Parathyroid adenoma (tissue), 2 donors: Measurements from ENCODE around the gene NLE1.

Experiments used
- H2AFZ ChIP-seq: fragments of 300-600 bp; sonication (generic); one replicate; pipeline ENCODE4 v1.7.0; 2017; ENCODE audit warnings: antibody characterized with exemption, mild to moderate bottlenecking
- H3K27ac ChIP-seq: fragments of 300-600 bp; sonication (generic); one replicate; pipeline ENCODE4 v1.7.0; 2017
- H3K27me3 ChIP-seq: fragments of 300-600 bp; sonication (generic); one replicate; pipeline ENCODE4 v1.7.0; 2017; ENCODE audit warnings: low read length; ENCODE audit not compliant: control insufficient read depth, insufficient read depth
- H3K36me3 ChIP-seq: fragments of 300-600 bp; sonication (generic); one replicate; pipeline ENCODE4 v1.7.0; 2017; ENCODE audit warnings: low read length; ENCODE audit not compliant: control insufficient read depth, insufficient read depth
- H3K4me1 ChIP-seq: fragments of 300-600 bp; sonication (generic); one replicate; pipeline ENCODE4 v1.7.0; 2017; ENCODE audit warnings: control low read depth
- H3K4me2 ChIP-seq: fragments of 300-600 bp; sonication (generic); one replicate; pipeline ENCODE4 v1.7.0; 2017; ENCODE audit warnings: low read length
- H3K4me3 ChIP-seq: fragments of 300-600 bp; sonication (generic); one replicate; pipeline ENCODE4 v1.7.0; 2017; ENCODE audit warnings: low read depth, low read length
- H3K79me2 ChIP-seq: fragments of 300-600 bp; sonication (generic); one replicate; pipeline ENCODE4 v1.7.0; 2017; ENCODE audit warnings: control low read depth
- H3K9ac ChIP-seq: fragments of 300-600 bp; sonication (generic); one replicate; pipeline ENCODE4 v1.7.0; 2017; ENCODE audit warnings: mild to moderate bottlenecking
- H3K9me3 ChIP-seq: fragments of 300-600 bp; sonication (generic); one replicate; pipeline ENCODE4 v1.7.0; 2017; ENCODE audit warnings: low read length; ENCODE audit not compliant: control insufficient read depth
- TF ChIP-seq, protein P1 (sequence below): fragments of 300-600 bp; sonication (generic); IDR thresholded peaks from one replicate; pipeline ENCODE4 v1.7.0; 2017; ENCODE audit warnings: antibody characterized with exemption, mild to moderate bottlenecking
- donor health status: primary hyperparathyroidism.

The NLE1 gene

GRCh38 chr17:35130392-35130791 is 11.7 kb downstream of the NLE1 start:
- Histone ChIP-seq H3K9ac (no peak overlapping the region), H3K27me3 (no peaks in the 10 kb centered on the region), H3K4me1 (no peaks in the 10 kb centered on the region), H3K4me2 (no peak overlapping the region), H3K79me2 (no peaks in the 10 kb centered on the region), H3K9me3 (no peaks in the 10 kb centered on the region), H3K4me3 (no peak overlapping the region), H3K27ac (no peak overlapping the region), H3K36me3 (no peaks in the 10 kb centered on the region), H2AFZ (no peak overlapping the region)
- TF ChIP-seq, protein P1, sequence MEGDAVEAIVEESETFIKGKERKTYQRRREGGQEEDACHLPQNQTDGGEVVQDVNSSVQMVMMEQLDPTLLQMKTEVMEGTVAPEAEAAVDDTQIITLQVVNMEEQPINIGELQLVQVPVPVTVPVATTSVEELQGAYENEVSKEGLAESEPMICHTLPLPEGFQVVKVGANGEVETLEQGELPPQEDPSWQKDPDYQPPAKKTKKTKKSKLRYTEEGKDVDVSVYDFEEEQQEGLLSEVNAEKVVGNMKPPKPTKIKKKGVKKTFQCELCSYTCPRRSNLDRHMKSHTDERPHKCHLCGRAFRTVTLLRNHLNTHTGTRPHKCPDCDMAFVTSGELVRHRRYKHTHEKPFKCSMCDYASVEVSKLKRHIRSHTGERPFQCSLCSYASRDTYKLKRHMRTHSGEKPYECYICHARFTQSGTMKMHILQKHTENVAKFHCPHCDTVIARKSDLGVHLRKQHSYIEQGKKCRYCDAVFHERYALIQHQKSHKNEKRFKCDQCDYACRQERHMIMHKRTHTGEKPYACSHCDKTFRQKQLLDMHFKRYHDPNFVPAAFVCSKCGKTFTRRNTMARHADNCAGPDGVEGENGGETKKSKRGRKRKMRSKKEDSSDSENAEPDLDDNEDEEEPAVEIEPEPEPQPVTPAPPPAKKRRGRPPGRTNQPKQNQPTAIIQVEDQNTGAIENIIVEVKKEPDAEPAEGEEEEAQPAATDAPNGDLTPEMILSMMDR, result no peak

DNA sequence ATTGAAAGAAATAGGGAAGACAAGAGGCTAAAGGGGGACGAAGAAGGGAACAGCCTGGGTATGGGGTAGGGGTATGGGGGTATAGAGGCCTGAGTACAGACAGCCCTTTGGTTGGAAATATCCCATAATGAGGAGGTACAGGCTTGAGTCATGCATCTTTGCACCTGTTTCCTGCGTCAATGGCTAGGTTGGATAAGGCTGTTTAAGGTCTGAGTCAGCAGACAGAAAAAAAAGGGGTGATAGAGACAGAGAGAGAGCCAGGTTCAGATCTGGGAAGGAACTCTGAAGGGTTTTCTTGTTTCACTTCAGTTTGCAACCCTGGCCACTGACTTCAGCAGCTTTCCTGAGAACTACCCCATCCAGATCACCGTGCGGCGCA is 12.1 kb downstream of the NLE1 start:
- H3K27me3 ChIP-seq, result no peaks in the 10 kb centered on the region
- H3K79me2 ChIP-seq, result no peaks in the 10 kb centered on the region
- no peak overlapping the region for H3K27ac ChIP-seq
- no peak overlapping the region for H3K4me3 ChIP-seq
- no peaks in the 10 kb centered on the region for H3K4me1 ChIP-seq
- no peak overlapping the region for H3K9ac ChIP-seq
- no peak overlapping the region for H2AFZ ChIP-seq
- H3K36me3 ChIP-seq, result no peaks in the 10 kb centered on the region
- H3K4me2 ChIP-seq, result no peak overlapping the region
- H3K9me3 ChIP-seq, result no peaks in the 10 kb centered on the region
- TF ChIP-seq, protein P1, result no peak

GRCh38 chr17:35129154-35129972 is 12.7 kb downstream of the NLE1 start:
- Histone ChIP-seq H2AFZ (no peak overlapping the region), H3K79me2 (no peaks in the 10 kb centered on the region), H3K27me3 (no peaks in the 10 kb centered on the region), H3K36me3 (no peaks in the 10 kb centered on the region), H3K4me1 (no peaks in the 10 kb centered on the region), H3K27ac (no peak overlapping the region), H3K9ac (no peak overlapping the region), H3K4me3 (no peak overlapping the region), H3K9me3 (no peaks in the 10 kb centered on the region), H3K4me2 (no peak overlapping the region)
- TF ChIP-seq, protein P1, result no peak

- Histone ChIP-seq H3K9ac (no peak overlapping the region), H2AFZ (no peak overlapping the region), H3K4me2 (no peak overlapping the region), H3K79me2 (no peaks in the 10 kb centered on the region), H3K9me3 (no peaks in the 10 kb centered on the region), H3K4me3 (no peak overlapping the region), H3K27me3 (no peaks in the 10 kb centered on the region), H3K27ac (no peak overlapping the region), H3K36me3 (no peaks in the 10 kb centered on the region), H3K4me1 (no peaks in the 10 kb centered on the region)
- TF ChIP-seq, protein P1, result no peak
Measured at GRCh38 chr17:35127751-35128514, 14.2 kb downstream of the NLE1 start.
